GM12865 (cell line): Measurements from ENCODE around the gene CACNA1G.

Experiments
- DNase-seq: peaks from one replicate; pipeline ENCODE4 v3.0.0; 2010; ENCODE audit warnings: low read depth
- H3K4me3 ChIP-seq: 2 replicates; pipeline ENCODE4 v1.5.1; 2011; ENCODE audit warnings: mild to moderate bottlenecking, low read depth, low read length, control low read depth
- CTCF ChIP-seq: IDR thresholded peaks from 2 replicates; pipeline ENCODE4 v1.5.1; 2011; ENCODE audit warnings: low read length, control low read depth, low read depth, inconsistent platforms; ENCODE audit not compliant: insufficient read depth; ENCODE audit errors: missing control alignments

Gene CACNA1G

GRCh38 chr17:50593321-50593720 lies 32.8 kb downstream of the CACNA1G start:
- no peak overlapping the region for H3K4me3 ChIP-seq
- DNase-seq, result no peak
- TF ChIP-seq CTCF, result no peak

- H3K4me3 ChIP-seq, result no peak overlapping the region
- TF ChIP-seq CTCF, result no peak
- no peak for DNase-seq
These were observed 33.8 kb downstream of the CACNA1G start for GRCh38 chr17:50594128-50594823.

GRCh38 chr17:50594892-50595291 lies 34.4 kb downstream of the CACNA1G start:
- no peak overlapping the region for H3K4me3 ChIP-seq
- DNase-seq, result no peak
- TF ChIP-seq CTCF, result no peak

GRCh38 chr17:50596191-50597037 lies 35.9 kb downstream of the CACNA1G start:
- H3K4me3 ChIP-seq, result no peak overlapping the region
- peak; percentile 25 for TF ChIP-seq CTCF
- no peak for DNase-seq

- no peak overlapping the region for H3K4me3 ChIP-seq
- peak; percentile 46 for DNase-seq
- no peak for TF ChIP-seq CTCF
These were observed 38.0 kb downstream of the CACNA1G start for GRCh38 chr17:50598487-50598886.

GRCh38 chr17:50599606-50600005 lies 39.1 kb downstream of the CACNA1G start:
- no peak for TF ChIP-seq CTCF
- no peak overlapping the region for H3K4me3 ChIP-seq
- no peak for DNase-seq

- H3K4me3 ChIP-seq, result no peak overlapping the region
- no peak for DNase-seq
- no peak for TF ChIP-seq CTCF
These were observed 41.4 kb downstream of the CACNA1G start for GRCh38 chr17:50601823-50602375.
